Prostate gland (tissue), 2 donors: ENCODE data around the gene ZNF496.

Experiments
- CTCF ChIP-seq, 4 experiments: fragments of 200-600 bp in 2 of 4; fragments of 450-650 bp in 2 of 4; sonication (generic) in 2 of 4; IDR thresholded peaks; 1 replicate in 3 of 4; 2 replicates in 1 of 4; pipeline ENCODE4 v1.5.1; 2016 to 2019; ENCODE audit warnings: antibody characterized with exemption in 4 of 4, mild to moderate bottlenecking in 2 of 4, moderate library complexity in 2 of 4
- POLR2A ChIP-seq: fragments of 450-650 bp; IDR thresholded peaks from one replicate; pipeline ENCODE4 v1.6.1; 2016; ENCODE audit warnings: antibody characterized with exemption, mild to moderate bottlenecking
- POLR2AphosphoS5 ChIP-seq: sonication (generic); formaldehyde crosslinking; IDR thresholded peaks from one replicate; pipeline ENCODE4 v1.6.1; 2017; ENCODE audit warnings: antibody characterized with exemption

- TF ChIP-seq POLR2A, result no peak
- TF ChIP-seq CTCF (IDR thresholded peaks at IDR 0.05), result no peak
- no peak for TF ChIP-seq POLR2AphosphoS5
Observed at GRCh38 chr1:247350587-247350986, 18.9 kb upstream of the ZNF496 start.
